GM12878 (cell line): Measurements from ENCODE around the gene SPINDOC.

Experiments used
- CBFB ChIP-seq: IDR thresholded peaks from 2 replicates; pipeline ENCODE4 v1.6.1; 2016; ENCODE audit warnings: antibody characterized with exemption, low read depth
- CHD4 ChIP-seq: fragments of 200-600 bp; sonication (generic); IDR thresholded peaks from 2 replicates; pipeline ENCODE4 v1.6.1; 2016; ENCODE audit warnings: mild to moderate bottlenecking
- CTCF ChIP-seq, 3 experiments: IDR thresholded peaks in 2 of 3; conservative IDR thresholded peaks in 1 of 3; 2 replicates each; pipeline ENCODE4 v1.5.1; 2011; ENCODE audit warnings: low read depth in 3 of 3, low read length in 3 of 3, mild to moderate bottlenecking in 3 of 3, control low read depth in 2 of 3, moderate library complexity in 2 of 3, inconsistent platforms in 1 of 3, mixed read lengths in 1 of 3; ENCODE audit not compliant: control insufficient read depth in 2 of 3, insufficient read depth in 1 of 3; ENCODE audit errors: extremely low read depth in 1 of 3
- E2F4 ChIP-seq: IDR thresholded peaks from 2 replicates; pipeline ENCODE4 v1.6.1; 2012; ENCODE audit warnings: low read depth, low read length, improper control_type of control experiment
- GABPA ChIP-seq: IDR thresholded peaks from 2 replicates; pipeline ENCODE4 v1.6.1; 2014; ENCODE audit warnings: antibody characterized with exemption, low read depth, mild to moderate bottlenecking, inconsistent platforms
- MEF2A ChIP-seq: IDR thresholded peaks from 2 replicates; pipeline ENCODE4 v1.6.1; 2011; ENCODE audit warnings: low read depth, mild to moderate bottlenecking, low read length, moderate library complexity; ENCODE audit not compliant: insufficient read depth
- POLR2A ChIP-seq: IDR thresholded peaks from 2 replicates; pipeline ENCODE4 v1.6.1; 2011; ENCODE audit warnings: low read depth, mild to moderate bottlenecking, low read length
- POLR2AphosphoS5 ChIP-seq: IDR thresholded peaks from 2 replicates; pipeline ENCODE4 v1.6.1; 2011; ENCODE audit warnings: mild to moderate bottlenecking, low read length, inconsistent platforms
- RAD21 ChIP-seq: IDR thresholded peaks from 2 replicates; pipeline ENCODE4 v1.6.1; 2011; ENCODE audit warnings: mild to moderate bottlenecking, low read depth, low read length, moderate library complexity; ENCODE audit not compliant: insufficient read depth
- USF2 ChIP-seq: IDR thresholded peaks from 2 replicates; pipeline ENCODE4 v1.6.1; 2011; ENCODE audit warnings: low read depth, low read length, improper control_type of control experiment, borderline replicate concordance
- ZNF24 ChIP-seq: fragments of 450-650 bp; IDR thresholded peaks from 2 replicates; pipeline ENCODE4 v1.6.1; 2017; ENCODE audit warnings: antibody characterized with exemption, mild to moderate bottlenecking
- ZNF384 ChIP-seq: IDR thresholded peaks from 2 replicates; pipeline ENCODE4 v1.6.1; 2012; ENCODE audit warnings: low read depth, mild to moderate bottlenecking, low read length, improper control_type of control experiment, borderline replicate concordance
- TF ChIP-seq, protein P1 (sequence below): fragments of 450-650 bp; conservative IDR thresholded peaks from 2 replicates; pipeline ENCODE4 v1.6.1; 2017; ENCODE audit warnings: mild to moderate bottlenecking, moderate library complexity

GRCh38 chr11:63816166-63816565, 2.9 kb downstream of the SPINDOC start:
- no peak for TF ChIP-seq GABPA
- no peak for TF ChIP-seq POLR2AphosphoS5
- TF ChIP-seq E2F4 = no peak
- TF ChIP-seq ZNF384 = no peak
- TF ChIP-seq CBFB = no peak
- TF ChIP-seq, protein P1, sequence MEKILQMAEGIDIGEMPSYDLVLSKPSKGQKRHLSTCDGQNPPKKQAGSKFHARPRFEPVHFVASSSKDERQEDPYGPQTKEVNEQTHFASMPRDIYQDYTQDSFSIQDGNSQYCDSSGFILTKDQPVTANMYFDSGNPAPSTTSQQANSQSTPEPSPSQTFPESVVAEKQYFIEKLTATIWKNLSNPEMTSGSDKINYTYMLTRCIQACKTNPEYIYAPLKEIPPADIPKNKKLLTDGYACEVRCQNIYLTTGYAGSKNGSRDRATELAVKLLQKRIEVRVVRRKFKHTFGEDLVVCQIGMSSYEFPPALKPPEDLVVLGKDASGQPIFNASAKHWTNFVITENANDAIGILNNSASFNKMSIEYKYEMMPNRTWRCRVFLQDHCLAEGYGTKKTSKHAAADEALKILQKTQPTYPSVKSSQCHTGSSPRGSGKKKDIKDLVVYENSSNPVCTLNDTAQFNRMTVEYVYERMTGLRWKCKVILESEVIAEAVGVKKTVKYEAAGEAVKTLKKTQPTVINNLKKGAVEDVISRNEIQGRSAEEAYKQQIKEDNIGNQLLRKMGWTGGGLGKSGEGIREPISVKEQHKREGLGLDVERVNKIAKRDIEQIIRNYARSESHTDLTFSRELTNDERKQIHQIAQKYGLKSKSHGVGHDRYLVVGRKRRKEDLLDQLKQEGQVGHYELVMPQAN = no peak
- TF ChIP-seq CHD4 = no peak
- TF ChIP-seq ZNF24 = no peak
- no peak for TF ChIP-seq RAD21
- TF ChIP-seq MEF2A = no peak
- no peak for TF ChIP-seq CTCF (IDR thresholded peaks at IDR 0.05 in 2 of 3, conservative IDR thresholded peaks at IDR 0.05 in 1 of 3; ENCODE audit: control insufficient read depth in 2 of 3, extremely low read depth in 1 of 3, insufficient read depth in 1 of 3, low read depth in 3 of 3, low read length in 3 of 3)
- no peak for TF ChIP-seq POLR2A
- no peak for TF ChIP-seq USF2
